BE2C (cell line): Measurements from ENCODE around the gene RALGPS1.

Source experiments
- DNase-seq: peaks from one replicate; pipeline ENCODE4 v3.0.0-alpha.2; 2020
- H3K27me3 ChIP-seq: fragments of 250-450 bp; sonication (Bioruptor Pico); 2 replicates; pipeline ENCODE4 v1.5.1; 2020; ENCODE audit warnings: mild to moderate bottlenecking
- H3K36me3 ChIP-seq: fragments of 250-450 bp; sonication (Bioruptor Pico); 2 replicates; pipeline ENCODE4 v1.5.1; 2020; ENCODE audit warnings: mild to moderate bottlenecking
- H3K4me1 ChIP-seq: fragments of 250-450 bp; sonication (Bioruptor Pico); 2 replicates; pipeline ENCODE4 v1.5.1; 2020
- H3K4me3 ChIP-seq: 2 replicates; pipeline ENCODE4 v1.5.1; 2011; ENCODE audit warnings: low read depth, low read length
- H3K9me3 ChIP-seq: fragments of 250-450 bp; sonication (Bioruptor Pico); 2 replicates; pipeline ENCODE4 v1.5.1; 2020
- CTCF ChIP-seq: IDR thresholded peaks from 2 replicates; pipeline ENCODE4 v1.5.1; 2012; ENCODE audit warnings: mild to moderate bottlenecking, low read depth, low read length

RALGPS1 gene

GRCh38 chr9:126982215-126983002 lies 67.8 kb downstream of the RALGPS1 start:
- Histone ChIP-seq H3K27me3 (no peaks in the 10 kb centered on the region), H3K4me1 (no peaks in the 10 kb centered on the region), H3K36me3 (no peaks in the 10 kb centered on the region), H3K9me3 (no peaks in the 10 kb centered on the region), H3K4me3 (no peak overlapping the region)
- no peak for TF ChIP-seq CTCF
- DNase-seq, result no peak

- no peaks in the 10 kb centered on the region for H3K36me3 ChIP-seq
- no peaks in the 10 kb centered on the region for H3K27me3 ChIP-seq
- DNase-seq, result no peak
- H3K4me1 ChIP-seq, result no peaks in the 10 kb centered on the region
- no peak for TF ChIP-seq CTCF
- H3K4me3 ChIP-seq, result no peak overlapping the region
- H3K9me3 ChIP-seq, result no peaks in the 10 kb centered on the region
Measured at GRCh38 chr9:126983767-126984166, 69.2 kb downstream of the RALGPS1 start.

GRCh38 chr9:126984969-126985368 lies 70.4 kb downstream of the RALGPS1 start:
- H3K36me3 ChIP-seq, result no peaks in the 10 kb centered on the region
- H3K9me3 ChIP-seq, result no peaks in the 10 kb centered on the region
- H3K4me3 ChIP-seq, result no peak overlapping the region
- TF ChIP-seq CTCF, result no peak
- H3K4me1 ChIP-seq, result no peaks in the 10 kb centered on the region
- DNase-seq, result no peak
- H3K27me3 ChIP-seq, result no peaks in the 10 kb centered on the region

GRCh38 chr9:126985870-126986498 lies 71.4 kb downstream of the RALGPS1 start:
- H3K4me1 ChIP-seq, result no peaks in the 10 kb centered on the region
- no peak for DNase-seq

GRCh38 chr9:126986506-126986951 lies 71.9 kb downstream of the RALGPS1 start:
- DNase-seq, result no peak
- no peaks in the 10 kb centered on the region for H3K4me1 ChIP-seq
- H3K27me3 ChIP-seq, result no peaks in the 10 kb centered on the region
- H3K9me3 ChIP-seq, result no peaks in the 10 kb centered on the region
- no peak for TF ChIP-seq CTCF
- H3K4me3 ChIP-seq, result no peak overlapping the region
- H3K36me3 ChIP-seq, result no peaks in the 10 kb centered on the region

More at GRCh38 chr9:126985870-126986498, 71.4 kb downstream of the RALGPS1 start:
- Histone ChIP-seq H3K27me3 (no peaks in the 10 kb centered on the region), H3K36me3 (no peaks in the 10 kb centered on the region), H3K4me3 (no peak overlapping the region), H3K9me3 (no peaks in the 10 kb centered on the region)
- TF ChIP-seq CTCF, result no peak

GRCh38 chr9:126988857-126989256 lies 74.3 kb downstream of the RALGPS1 start:
- no peaks in the 10 kb centered on the region for H3K27me3 ChIP-seq
- DNase-seq, result no peak

More at GRCh38 chr9:126988857-126989256, 74.3 kb downstream of the RALGPS1 start:
- Histone ChIP-seq H3K9me3 (peaks cover 3% of the 10 kb centered on the region), H3K36me3 (no peaks in the 10 kb centered on the region), H3K4me1 (no peaks in the 10 kb centered on the region), H3K4me3 (no peak overlapping the region)
- TF ChIP-seq CTCF, result no peak
